ENCODE results near the gene LRFN5. TPM values are rescaled to one million over a fixed set of nuclear protein-coding genes. Genes with fewer than 3 reads are reported as not detected.
"Not testable (repeated sequence)": the region's sequence is repeated elsewhere in the genome, so short reads cannot be mapped to it uniquely, and the experiment has no call there.

Gene LRFN5
- total and polyA plus RNA-seq, 2 of the 13 experiments (the other 11 are each of a cell fraction or from before 2014, with no cell fraction given): not detected

DNA sequence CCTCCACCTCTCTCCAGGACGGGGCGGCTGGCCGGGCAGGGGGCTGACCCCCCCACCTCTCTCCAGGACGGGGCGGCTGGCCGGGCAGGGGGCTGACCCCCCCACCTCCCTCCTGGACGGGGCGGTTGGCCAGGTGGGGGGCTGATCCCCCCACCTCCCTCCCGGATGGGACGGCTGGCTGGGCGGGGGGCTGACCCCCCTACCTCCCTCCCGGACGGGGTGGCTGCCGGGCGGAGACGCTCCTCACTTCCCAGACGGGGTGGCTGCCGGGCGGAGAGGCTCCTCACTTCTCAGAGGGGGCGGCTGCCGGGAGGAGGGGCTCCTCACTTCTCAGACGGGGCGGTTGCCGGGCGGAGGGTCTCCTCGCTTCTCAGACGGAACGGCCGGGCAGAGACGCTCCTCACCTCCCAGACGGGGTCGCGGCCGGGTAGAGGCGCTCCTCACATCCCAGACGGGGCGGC is 67.9 kb downstream of the LRFN5 start:
- H3K36me3 ChIP-seq (replicated peaks in 1 of 2; ENCODE audit: control insufficient read depth in 1 of 2, insufficient read depth in 2 of 2, low read length in 2 of 2); intact Hi-C loops (cut with micrococcal nuclease; ENCODE audit: unreplicated experiment); H3K4me1 ChIP-seq (ENCODE audit: insufficient read depth, low read length); H3K9ac ChIP-seq (ENCODE audit: insufficient read depth, low read depth, low read length); H3K79me2 ChIP-seq (ENCODE audit: insufficient read depth, low read length); BruUV-seq (replicated peaks); DNase-seq (ENCODE audit: low spot score); H3K27ac ChIP-seq (ENCODE audit: extremely low read length, insufficient read depth, low read length); H2AFZ ChIP-seq (ENCODE audit: low read length); CTCF ChIA-PET (ENCODE audit: low intra/inter-chr PET ratio, low total read pairs); FAIRE-seq; in situ Hi-C loops (cut with HindIII; ENCODE audit: extremely low pct_ligation_motif_present, low pct_unique_long_range_greater_than_20kb); H4K20me1 ChIP-seq (ENCODE audit: insufficient read depth, low read length); H3K4me2 ChIP-seq (ENCODE audit: low read depth, low read length); H3K4me3 ChIP-seq (replicated peaks in 1 of 3; ENCODE audit: insufficient read depth in 1 of 3, low read depth in 2 of 3, low read length in 3 of 3); H3K27me3 ChIP-seq (ENCODE audit: control insufficient read depth in 1 of 2, insufficient read depth in 2 of 2, low read length in 2 of 2); POLR2A ChIA-PET; ATAC-seq: not testable (repeated sequence)
- 90% methylated on average over 22 of the region's 37 CpGs for WGBS (ENCODE audit: low lambda C conversion rate)
- peaks cover 40% of the 10 kb centered on the region for H3K9me3 ChIP-seq (ENCODE audit: low read length)

DNA sequence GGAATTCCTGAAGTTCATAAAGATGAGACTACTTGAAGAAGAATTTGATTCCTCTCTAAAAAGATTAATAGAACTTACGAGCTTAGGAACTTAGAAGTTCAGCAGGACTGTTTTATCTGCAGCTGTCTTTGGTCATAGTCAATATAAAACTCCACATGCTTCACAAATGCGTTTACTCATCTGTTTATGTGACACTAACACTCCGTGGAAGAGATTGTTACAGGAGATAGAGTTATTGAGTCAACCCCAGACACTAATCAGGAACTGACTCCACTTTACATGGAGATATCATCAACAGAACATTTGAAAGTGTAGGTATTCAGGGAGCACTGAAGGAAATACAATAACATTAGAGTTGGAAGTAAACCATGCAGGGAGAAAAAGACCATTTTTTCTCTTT is 92.8 kb downstream of the LRFN5 start:
- in situ Hi-C loops (cut with HindIII; ENCODE audit: extremely low pct_ligation_motif_present, low pct_unique_long_range_greater_than_20kb): no loop called here

More for the DNA sequence above, 92.8 kb downstream of the LRFN5 start:
- Histone ChIP-seq H3K4me3 (replicated peaks in 1 of 3; ENCODE audit: insufficient read depth in 1 of 3, low read depth in 2 of 3, low read length in 3 of 3) (no peak overlapping the region), H2AFZ (ENCODE audit: low read length) (no peak overlapping the region), H3K36me3 (replicated peaks in 1 of 2; ENCODE audit: control insufficient read depth in 1 of 2, insufficient read depth in 2 of 2, low read length in 2 of 2) (no peaks in the 10 kb centered on the region), H3K4me1 (ENCODE audit: insufficient read depth, low read length) (no peaks in the 10 kb centered on the region), H3K27ac (ENCODE audit: extremely low read length, insufficient read depth, low read length) (no peak overlapping the region), H3K79me2 (ENCODE audit: insufficient read depth, low read length) (no peaks in the 10 kb centered on the region), H3K9me3 (ENCODE audit: low read length) (peaks cover 68% of the 10 kb centered on the region), H4K20me1 (ENCODE audit: insufficient read depth, low read length) (no peaks in the 10 kb centered on the region), H3K4me2 (ENCODE audit: low read depth, low read length) (no peak overlapping the region), H3K9ac (ENCODE audit: insufficient read depth, low read depth, low read length) (no peak overlapping the region), H3K27me3 (ENCODE audit: control insufficient read depth in 1 of 2, insufficient read depth in 2 of 2, low read length in 2 of 2) (no peaks in the 10 kb centered on the region)
- DNase-seq (ENCODE audit: low spot score): no peak
- FAIRE-seq: no peak
- ATAC-seq: no peak
- BruUV-seq (replicated peaks): no TSS peak
- ChIA-PET CTCF (ENCODE audit: low intra/inter-chr PET ratio, low total read pairs) (no interaction called here), POLR2A (no interaction called here)
- intact Hi-C loops (cut with micrococcal nuclease; ENCODE audit: unreplicated experiment): no loop called here
- TF ChIP-seq, protein P1, sequence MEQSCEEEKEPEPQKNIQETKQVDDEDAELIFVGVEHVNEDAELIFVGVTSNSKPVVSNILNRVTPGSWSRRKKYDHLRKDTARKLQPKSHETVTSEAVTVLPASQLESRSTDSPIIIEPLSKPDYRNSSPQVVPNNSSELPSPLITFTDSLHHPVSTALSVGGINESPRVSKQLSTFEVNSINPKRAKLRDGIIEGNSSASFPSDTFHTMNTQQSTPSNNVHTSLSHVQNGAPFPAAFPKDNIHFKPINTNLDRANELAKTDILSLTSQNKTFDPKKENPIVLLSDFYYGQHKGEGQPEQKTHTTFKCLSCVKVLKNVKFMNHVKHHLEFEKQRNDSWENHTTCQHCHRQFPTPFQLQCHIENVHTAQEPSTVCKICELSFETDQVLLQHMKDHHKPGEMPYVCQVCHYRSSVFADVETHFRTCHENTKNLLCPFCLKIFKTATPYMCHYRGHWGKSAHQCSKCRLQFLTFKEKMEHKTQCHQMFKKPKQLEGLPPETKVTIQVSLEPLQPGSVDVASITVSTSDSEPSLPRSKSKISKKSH (CRISPR knock-in tag; IDR thresholded peaks at IDR 0.05; ENCODE audit: borderline replicate concordance): no peak
- WGBS (ENCODE audit: low lambda C conversion rate): 0% methylated on average over 3 of the region's 3 CpGs

Measured in HepG2 (cell line).